CD14-positive monocyte (primary cell): ENCODE data around the gene ATRN. TPM values are rescaled to one million over a fixed set of nuclear protein-coding genes. Genes with fewer than 3 reads are reported as not detected.

Source experiments
- DNase-seq, 3 donors: peaks; one replicate each; pipeline ENCODE4 v3.0.0-alpha.2; 2011 to 2022
- H2AFZ ChIP-seq: 2 replicates; pipeline ENCODE4 v1.6.0; 2012; ENCODE audit warnings: mild to moderate bottlenecking, low read depth, low read length, inconsistent platforms; ENCODE audit not compliant: insufficient read depth, poor library complexity, severe bottlenecking
- H3K27ac ChIP-seq, 2 donors: 1 replicate in 1 of 2; 2 replicates in 1 of 2; pipeline ENCODE4 v1.5.1; 2012 to 2013; ENCODE audit warnings: low read length in 2 of 2, control low read depth in 1 of 2, inconsistent platforms in 1 of 2, low read depth in 1 of 2, mild to moderate bottlenecking in 1 of 2
- H3K27me3 ChIP-seq, 2 donors: one replicate each; pipeline versions ENCODE4 v1.6.0 to v1.6.1; 2011 to 2013; ENCODE audit warnings: low read length in 2 of 2; ENCODE audit not compliant: control insufficient read depth in 2 of 2, insufficient read depth in 2 of 2
- H3K36me3 ChIP-seq, 2 donors: replicated peaks in 1 of 2; 1 replicate in 1 of 2; 2 replicates in 1 of 2; pipeline versions ENCODE4 v1.5.1 to v1.6.1; 2012 to 2013; ENCODE audit warnings: low read length in 2 of 2, control low read depth in 1 of 2, inconsistent platforms in 1 of 2, mild to moderate bottlenecking in 1 of 2; ENCODE audit not compliant: insufficient read depth in 2 of 2, control insufficient read depth in 1 of 2
- H3K4me1 ChIP-seq, 2 donors: 1 replicate in 1 of 2; 2 replicates in 1 of 2; pipeline versions ENCODE4 v1.5.1 to v1.6.1; 2012 to 2013; ENCODE audit warnings: low read length in 2 of 2, control low read depth in 1 of 2, inconsistent platforms in 1 of 2, mild to moderate bottlenecking in 1 of 2, moderate library complexity in 1 of 2; ENCODE audit not compliant: insufficient read depth in 2 of 2, control insufficient read depth in 1 of 2
- H3K4me2 ChIP-seq: replicated peaks from 2 replicates; pipeline ENCODE3; 2012; ENCODE audit warnings: low read length, moderate library complexity, mild to moderate bottlenecking; ENCODE audit not compliant: poor library complexity, severe bottlenecking; ENCODE audit errors: extremely low read depth
- H3K4me3 ChIP-seq, 3 experiments: fragments of 200-600 bp in 1 of 3; sonication (generic) in 1 of 3; replicated peaks in 1 of 3; 1 replicate in 2 of 3; 2 replicates in 1 of 3; pipeline ENCODE4 v1.5.1; 2011 to 2013; ENCODE audit warnings: low read length in 3 of 3, mild to moderate bottlenecking in 3 of 3, control low read depth in 2 of 3, low read depth in 2 of 3, inconsistent platforms in 1 of 3, moderate library complexity in 1 of 3
- H3K79me2 ChIP-seq: 2 replicates; pipeline ENCODE4 v1.6.0; 2012; ENCODE audit warnings: mild to moderate bottlenecking, control low read depth, inconsistent platforms, low read length, moderate library complexity; ENCODE audit not compliant: insufficient read depth
- H3K9ac ChIP-seq: 2 replicates; pipeline ENCODE4 v1.6.0; 2017; ENCODE audit warnings: low read length, mild to moderate bottlenecking; ENCODE audit not compliant: insufficient read depth, poor library complexity, severe bottlenecking
- H3K9me3 ChIP-seq, 2 donors: replicated peaks in 1 of 2; 1 replicate in 1 of 2; 2 replicates in 1 of 2; pipeline versions ENCODE4 v1.5.1 to v1.6.1; 2012 to 2013; ENCODE audit warnings: low read length in 2 of 2, control low read depth in 1 of 2; ENCODE audit not compliant: control insufficient read depth in 1 of 2, insufficient read depth in 1 of 2
- H4K20me1 ChIP-seq: 2 replicates; pipeline ENCODE4 v1.6.0; 2012; ENCODE audit warnings: mild to moderate bottlenecking, low read length, control low read depth, moderate library complexity; ENCODE audit not compliant: insufficient read depth
- H3K27ac Mint-ChIP-seq, 7 donors: one replicate each; pipeline ENCODE4 v1.8.0; 2020; ENCODE audit warnings: mild to moderate bottlenecking in 7 of 7, mixed read lengths in 7 of 7, moderate library complexity in 6 of 7, inconsistent platforms in 2 of 7
- H3K27me3 Mint-ChIP-seq, 3 donors: one replicate each; pipeline ENCODE4 v1.8.0; 2021 to 2022; ENCODE audit warnings: low read depth in 3 of 3, mild to moderate bottlenecking in 3 of 3, mixed read lengths in 3 of 3, moderate library complexity in 3 of 3, inconsistent platforms in 1 of 3
- H3K36me3 Mint-ChIP-seq, 2 donors: one replicate each; pipeline ENCODE4 v1.8.0; 2020; ENCODE audit warnings: mixed read lengths in 2 of 2, inconsistent platforms in 1 of 2, mild to moderate bottlenecking in 1 of 2
- H3K4me1 Mint-ChIP-seq: one replicate; pipeline ENCODE4 v1.8.0; 2020; ENCODE audit warnings: mild to moderate bottlenecking, mixed read lengths
- H3K4me3 Mint-ChIP-seq, 2 donors: one replicate each; pipeline ENCODE4 v1.8.0; 2020; ENCODE audit warnings: mild to moderate bottlenecking in 2 of 2, mixed read lengths in 2 of 2, moderate library complexity in 1 of 2
- H3K9me3 Mint-ChIP-seq, 7 donors: one replicate each; pipeline ENCODE4 v1.8.0; 2020 to 2022; ENCODE audit warnings: mixed read lengths in 7 of 7, mild to moderate bottlenecking in 6 of 7, moderate library complexity in 6 of 7, inconsistent platforms in 2 of 7
- WGBS: methylation state at CpG from one replicate; pipeline ENCODE4 v1.1.5; 2013; ENCODE audit warnings: missing lambda C conversion rate; ENCODE audit not compliant: insufficient coverage; 5-methylcytosine and 5-hydroxymethylcytosine counted together
- intact Hi-C, 2 donors: fragments of 100-400 bp; cut with micrococcal nuclease; formaldehyde crosslinking; loops; one replicate each; pipeline versions ENCODE4 v1.15.0 to v1.15.1; 2023
- polyA plus RNA-seq, 3 donors: library from polyadenylated mRNA; depleted of rRNA in 1 of 3; unstranded in 2 of 3; stranded (reverse) in 1 of 3; fragments of 300-500 nt in 2 of 3; fragments of >200 nt in 1 of 3; fragmentation: Illumina TruSeq in 2 of 3; gene quantifications; 1 replicate in 2 of 3; 2 replicates in 1 of 3; pipeline ENCODE4 v1.2.3, GENCODE V29; 2012 to 2021
- TF ChIP-seq, protein P1 (sequence below): fragments of 200-600 bp; IDR thresholded peaks from one replicate; pipeline ENCODE4 v1.8.0; 2022; ENCODE audit warnings: antibody characterized with exemption, mild to moderate bottlenecking

The ATRN gene
- polyA plus RNA-seq, 3 donors = 10.2 to 17.4 (median 11.5) TPM

DNA sequence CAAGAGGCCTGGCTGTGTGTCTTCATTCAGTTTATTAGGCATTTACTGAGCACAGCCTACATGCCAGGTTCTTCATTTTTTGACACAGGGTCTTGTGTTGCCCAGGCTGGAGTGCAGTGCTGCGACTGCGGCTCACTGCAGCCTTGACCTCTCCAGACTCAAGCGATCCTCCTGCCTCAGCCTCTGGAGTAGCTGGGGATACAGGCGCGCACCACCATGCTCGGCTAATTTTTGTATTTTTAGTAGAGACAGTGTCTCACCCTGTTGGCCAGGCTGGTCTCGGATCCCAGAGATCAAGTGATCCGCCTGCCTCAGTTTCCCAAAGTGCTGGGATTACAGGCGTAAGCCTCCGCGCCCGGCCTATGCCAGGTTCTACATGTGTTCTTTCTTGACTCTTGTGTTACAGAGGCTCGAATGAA lies 601 bp upstream of the ATRN start:
- Histone ChIP-seq H3K4me1 (peaks cover 21 to 33% of the 10 kb centered on the region in 2 donors), H3K4me3 (peak overlapping the region; percentile 82 to 90 (median 89)), H3K36me3 (no peaks in the 10 kb centered on the region), H3K27me3 (no peaks in the 10 kb centered on the region), H3K27ac (peak overlapping the region; percentile 64 to 78), H3K9me3 (no peaks in the 10 kb centered on the region), H4K20me1 (peaks cover 33% of the 10 kb centered on the region), H3K4me2 (peak overlapping the region; percentile 89), H3K79me2 (peaks cover 37% of the 10 kb centered on the region), H2AFZ (peak overlapping the region; percentile 92), H3K9ac (peak overlapping the region; percentile 82)
- intact Hi-C loops = loop anchor here (2.0 to 5.0 kb wide), 2 partner anchors 63 kb away; partner anchors contain the start of gene DNAAF9 (in 2 of the 2)
- Mint-ChIP-seq H3K9me3 (no peaks in the 10 kb centered on the region), H3K4me1 (peaks cover 33% of the 10 kb centered on the region), H3K4me3 (peak overlapping the region; percentile 93 to 99), H3K36me3 (peaks cover 2 to 6% of the 10 kb centered on the region in 2 donors), H3K27me3 (peaks cover 4 to 5% (median 4%) of the 10 kb centered on the region in 3 donors), H3K27ac (peak overlapping the region; percentile 35 to 87 (median 82))
- TF ChIP-seq, protein P1, sequence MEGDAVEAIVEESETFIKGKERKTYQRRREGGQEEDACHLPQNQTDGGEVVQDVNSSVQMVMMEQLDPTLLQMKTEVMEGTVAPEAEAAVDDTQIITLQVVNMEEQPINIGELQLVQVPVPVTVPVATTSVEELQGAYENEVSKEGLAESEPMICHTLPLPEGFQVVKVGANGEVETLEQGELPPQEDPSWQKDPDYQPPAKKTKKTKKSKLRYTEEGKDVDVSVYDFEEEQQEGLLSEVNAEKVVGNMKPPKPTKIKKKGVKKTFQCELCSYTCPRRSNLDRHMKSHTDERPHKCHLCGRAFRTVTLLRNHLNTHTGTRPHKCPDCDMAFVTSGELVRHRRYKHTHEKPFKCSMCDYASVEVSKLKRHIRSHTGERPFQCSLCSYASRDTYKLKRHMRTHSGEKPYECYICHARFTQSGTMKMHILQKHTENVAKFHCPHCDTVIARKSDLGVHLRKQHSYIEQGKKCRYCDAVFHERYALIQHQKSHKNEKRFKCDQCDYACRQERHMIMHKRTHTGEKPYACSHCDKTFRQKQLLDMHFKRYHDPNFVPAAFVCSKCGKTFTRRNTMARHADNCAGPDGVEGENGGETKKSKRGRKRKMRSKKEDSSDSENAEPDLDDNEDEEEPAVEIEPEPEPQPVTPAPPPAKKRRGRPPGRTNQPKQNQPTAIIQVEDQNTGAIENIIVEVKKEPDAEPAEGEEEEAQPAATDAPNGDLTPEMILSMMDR = no peak
- WGBS = 61% methylated on average over 8 of the region's 13 CpGs
- no peak for DNase-seq

DNA sequence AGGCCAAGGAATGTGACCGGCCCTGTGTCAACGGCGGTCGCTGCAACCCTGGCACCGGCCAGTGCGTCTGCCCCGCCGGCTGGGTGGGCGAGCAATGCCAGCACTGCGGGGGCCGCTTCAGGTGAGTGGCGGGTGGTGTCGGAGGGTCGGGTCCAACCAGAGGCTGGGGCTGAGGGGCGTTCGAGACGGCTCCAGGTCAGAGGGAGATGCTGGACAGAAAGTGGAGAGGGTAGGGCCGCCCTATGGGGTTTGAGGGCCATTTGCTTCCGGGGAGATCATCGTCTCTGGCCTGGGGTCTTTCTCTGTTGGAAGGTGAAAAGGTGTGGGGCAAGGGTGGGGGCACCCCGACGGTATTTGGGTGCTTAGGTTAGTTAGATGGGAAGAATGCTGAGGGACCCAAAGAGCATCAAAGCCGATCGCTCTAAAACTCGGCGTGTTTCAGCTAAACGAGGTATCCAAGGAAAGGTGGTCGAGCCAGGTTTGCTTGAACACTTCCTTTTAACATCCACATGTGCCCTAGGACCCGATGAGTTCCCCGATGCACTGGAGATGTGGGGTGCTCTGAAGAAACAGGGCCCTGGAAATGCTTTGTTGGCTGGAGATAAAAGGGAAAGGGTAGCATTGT lies 691 bp downstream of the ATRN start:
- TF ChIP-seq, protein P1 = no peak
- under 1% methylated on average over 22 of the region's 30 CpGs for WGBS
- intact Hi-C loops = loop anchor here (2.0 to 5.0 kb wide), 2 partner anchors 64 to 65 kb away; partner anchors contain the start of gene DNAAF9 (in 2 of the 2)
- Mint-ChIP-seq H3K4me3 (peak overlapping the region; percentile 93 to 99), H3K9me3 (no peaks in the 10 kb centered on the region), H3K36me3 (peaks cover 2 to 6% of the 10 kb centered on the region in 2 donors), H3K27ac (peak overlapping the region in 6 of 7 donors; percentile 38 to 90 (median 80)), H3K4me1 (peaks cover 33% of the 10 kb centered on the region), H3K27me3 (peaks cover 0 to 4% (median 2%) of the 10 kb centered on the region in 3 donors)
- H3K4me2 ChIP-seq = peak overlapping the region; percentile 89
- H3K9ac ChIP-seq = peak overlapping the region; percentile 82
- peaks cover 43% of the 10 kb centered on the region for H4K20me1 ChIP-seq
- no peaks in the 10 kb centered on the region for H3K36me3 ChIP-seq
- no peaks in the 10 kb centered on the region for H3K27me3 ChIP-seq
- H3K4me3 ChIP-seq = peak overlapping the region; percentile 82 to 90 (median 89)
- H2AFZ ChIP-seq = peak overlapping the region; percentile 92
- no peaks in the 10 kb centered on the region for H3K9me3 ChIP-seq
- H3K79me2 ChIP-seq = peaks cover 49% of the 10 kb centered on the region
- DNase-seq = no peak
- H3K27ac ChIP-seq = peak overlapping the region in 1 of 2 donors; percentile 78
- H3K4me1 ChIP-seq = peaks cover 21 to 33% of the 10 kb centered on the region in 2 donors
